Astrocyte (in vitro differentiated cells and primary cell): ENCODE results near the gene LIPF. TPM values are rescaled to one million over a fixed set of nuclear protein-coding genes. Genes with fewer than 3 reads are reported as not detected.

Experiments used
- DNase-seq: peaks from one replicate; pipeline ENCODE4 v3.0.0-alpha.2; 2010; ENCODE audit warnings: low read depth
- FAIRE-seq: peaks from 2 replicates; lab custom pipeline; 2011; peaks lifted over from hg19 to GRCh38; lab: Jason Lieb, UNC
- H2AFZ ChIP-seq: 2 replicates; pipeline ENCODE4 v1.6.0; 2012; ENCODE audit warnings: low read depth, low read length, inconsistent platforms
- H3K27ac ChIP-seq: 2 replicates; pipeline ENCODE4 v1.5.1; 2011; ENCODE audit warnings: low read depth, low read length, inconsistent platforms
- H3K27me3 ChIP-seq: 2 replicates; pipeline ENCODE4 v1.6.0; 2011; ENCODE audit warnings: low read length, inconsistent platforms; ENCODE audit not compliant: insufficient read depth
- H3K36me3 ChIP-seq: 2 replicates; pipeline ENCODE4 v1.5.1; 2011; ENCODE audit warnings: low read length, inconsistent platforms; ENCODE audit not compliant: insufficient read depth
- H3K4me1 ChIP-seq: 2 replicates; pipeline ENCODE4 v1.5.1; 2011; ENCODE audit warnings: low read length, inconsistent platforms; ENCODE audit not compliant: insufficient read depth
- H3K4me2 ChIP-seq: 2 replicates; pipeline ENCODE4 v1.6.0; 2012; ENCODE audit warnings: low read length, inconsistent platforms
- H3K4me3 ChIP-seq: 2 replicates; pipeline ENCODE4 v1.5.1; 2011; ENCODE audit warnings: low read depth, mild to moderate bottlenecking, low read length, inconsistent platforms; ENCODE audit not compliant: insufficient read depth
- H3K79me2 ChIP-seq: 2 replicates; pipeline ENCODE4 v1.6.0; 2012; ENCODE audit warnings: mild to moderate bottlenecking, low read length, inconsistent platforms; ENCODE audit not compliant: insufficient read depth
- H3K9ac ChIP-seq: 2 replicates; pipeline ENCODE4 v1.6.0; 2012; ENCODE audit warnings: mild to moderate bottlenecking, low read length, inconsistent platforms
- H3K9me3 ChIP-seq: 2 replicates; pipeline ENCODE4 v1.5.1; 2012; ENCODE audit warnings: low read depth, mild to moderate bottlenecking, low read length, inconsistent platforms; ENCODE audit not compliant: insufficient read depth
- H4K20me1 ChIP-seq: 2 replicates; pipeline ENCODE4 v1.6.0; 2012; ENCODE audit warnings: low read length, inconsistent platforms; ENCODE audit not compliant: insufficient read depth
- H3K27ac Mint-ChIP-seq: one replicate; pipeline ENCODE4 v1.8.0; 2021; ENCODE audit warnings: mild to moderate bottlenecking, mixed read lengths; ENCODE audit not compliant: unreplicated experiment
- H3K27me3 Mint-ChIP-seq: one replicate; pipeline ENCODE4 v1.8.0; 2021; ENCODE audit warnings: low read depth, mixed read lengths; ENCODE audit not compliant: unreplicated experiment
- H3K36me3 Mint-ChIP-seq: one replicate; pipeline ENCODE4 v1.8.0; 2021; ENCODE audit warnings: low read depth, mixed read lengths; ENCODE audit not compliant: unreplicated experiment
- H3K4me1 Mint-ChIP-seq: one replicate; pipeline ENCODE4 v1.8.0; 2021; ENCODE audit warnings: low read depth, mixed read lengths; ENCODE audit not compliant: unreplicated experiment
- H3K4me3 Mint-ChIP-seq: one replicate; pipeline ENCODE4 v1.8.0; 2021; ENCODE audit warnings: mild to moderate bottlenecking, moderate library complexity, mixed read lengths; ENCODE audit not compliant: unreplicated experiment
- H3K9me3 Mint-ChIP-seq: one replicate; pipeline ENCODE4 v1.8.0; 2021; ENCODE audit warnings: mild to moderate bottlenecking, mixed read lengths; ENCODE audit not compliant: unreplicated experiment
- EZH2 ChIP-seq: IDR thresholded peaks from 2 replicates; pipeline ENCODE4 v1.6.1; 2012; ENCODE audit warnings: mild to moderate bottlenecking, low read length, inconsistent platforms; ENCODE audit not compliant: insufficient read depth
- total RNA-seq: library from RNA; stranded (reverse); gene quantifications from 2 replicates; pipeline ENCODE4 v1.2.1, GENCODE V29; 2021
- TF ChIP-seq, protein P1 (sequence below): IDR thresholded peaks from 2 replicates; pipeline ENCODE4 v1.5.1; 2011; ENCODE audit warnings: low read depth, mild to moderate bottlenecking, inconsistent platforms, low read length, moderate library complexity; ENCODE audit not compliant: insufficient read depth

The LIPF gene
- total RNA-seq, 1 donor from 2014 or later = not detected

- Histone ChIP-seq H3K79me2 (no peaks in the 10 kb centered on the region), H3K9me3 (no peaks in the 10 kb centered on the region), H3K4me1 (no peaks in the 10 kb centered on the region), H3K36me3 (no peaks in the 10 kb centered on the region), H3K4me2 (no peak overlapping the region), H3K27ac (no peak overlapping the region), H2AFZ (no peak overlapping the region), H3K27me3 (no peaks in the 10 kb centered on the region), H4K20me1 (no peaks in the 10 kb centered on the region), H3K9ac (no peak overlapping the region), H3K4me3 (no peak overlapping the region)
- Mint-ChIP-seq H3K36me3 (no peaks in the 10 kb centered on the region), H3K27me3 (peaks cover 2% of the 10 kb centered on the region), H3K27ac (no peak overlapping the region), H3K4me1 (no peaks in the 10 kb centered on the region), H3K4me3 (no peak overlapping the region), H3K9me3 (no peaks in the 10 kb centered on the region)
- TF ChIP-seq EZH2 = no peak
- TF ChIP-seq, protein P1, sequence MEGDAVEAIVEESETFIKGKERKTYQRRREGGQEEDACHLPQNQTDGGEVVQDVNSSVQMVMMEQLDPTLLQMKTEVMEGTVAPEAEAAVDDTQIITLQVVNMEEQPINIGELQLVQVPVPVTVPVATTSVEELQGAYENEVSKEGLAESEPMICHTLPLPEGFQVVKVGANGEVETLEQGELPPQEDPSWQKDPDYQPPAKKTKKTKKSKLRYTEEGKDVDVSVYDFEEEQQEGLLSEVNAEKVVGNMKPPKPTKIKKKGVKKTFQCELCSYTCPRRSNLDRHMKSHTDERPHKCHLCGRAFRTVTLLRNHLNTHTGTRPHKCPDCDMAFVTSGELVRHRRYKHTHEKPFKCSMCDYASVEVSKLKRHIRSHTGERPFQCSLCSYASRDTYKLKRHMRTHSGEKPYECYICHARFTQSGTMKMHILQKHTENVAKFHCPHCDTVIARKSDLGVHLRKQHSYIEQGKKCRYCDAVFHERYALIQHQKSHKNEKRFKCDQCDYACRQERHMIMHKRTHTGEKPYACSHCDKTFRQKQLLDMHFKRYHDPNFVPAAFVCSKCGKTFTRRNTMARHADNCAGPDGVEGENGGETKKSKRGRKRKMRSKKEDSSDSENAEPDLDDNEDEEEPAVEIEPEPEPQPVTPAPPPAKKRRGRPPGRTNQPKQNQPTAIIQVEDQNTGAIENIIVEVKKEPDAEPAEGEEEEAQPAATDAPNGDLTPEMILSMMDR = no peak
- DNase-seq = no peak
- no peak for FAIRE-seq
Measured at GRCh38 chr10:88721392-88721791, 57.1 kb downstream of the LIPF start.

GRCh38 chr10:88725798-88726197 lies 61.6 kb downstream of the LIPF start:
- Histone ChIP-seq H3K4me2 (no peak overlapping the region), H3K9ac (no peak overlapping the region), H3K4me1 (no peaks in the 10 kb centered on the region), H3K79me2 (no peaks in the 10 kb centered on the region), H3K4me3 (no peak overlapping the region), H2AFZ (no peak overlapping the region), H4K20me1 (no peaks in the 10 kb centered on the region), H3K27ac (no peak overlapping the region), H3K36me3 (no peaks in the 10 kb centered on the region), H3K27me3 (no peaks in the 10 kb centered on the region), H3K9me3 (no peaks in the 10 kb centered on the region)
- TF ChIP-seq, protein P1 = no peak
- TF ChIP-seq EZH2 = no peak
- H3K27ac Mint-ChIP-seq = no peak overlapping the region
- H3K27me3 Mint-ChIP-seq = peaks cover 14% of the 10 kb centered on the region
- DNase-seq = no peak
- no peaks in the 10 kb centered on the region for H3K4me1 Mint-ChIP-seq
- H3K4me3 Mint-ChIP-seq = no peak overlapping the region
- H3K36me3 Mint-ChIP-seq = no peaks in the 10 kb centered on the region
- FAIRE-seq = no peak
- no peaks in the 10 kb centered on the region for H3K9me3 Mint-ChIP-seq

DNA sequence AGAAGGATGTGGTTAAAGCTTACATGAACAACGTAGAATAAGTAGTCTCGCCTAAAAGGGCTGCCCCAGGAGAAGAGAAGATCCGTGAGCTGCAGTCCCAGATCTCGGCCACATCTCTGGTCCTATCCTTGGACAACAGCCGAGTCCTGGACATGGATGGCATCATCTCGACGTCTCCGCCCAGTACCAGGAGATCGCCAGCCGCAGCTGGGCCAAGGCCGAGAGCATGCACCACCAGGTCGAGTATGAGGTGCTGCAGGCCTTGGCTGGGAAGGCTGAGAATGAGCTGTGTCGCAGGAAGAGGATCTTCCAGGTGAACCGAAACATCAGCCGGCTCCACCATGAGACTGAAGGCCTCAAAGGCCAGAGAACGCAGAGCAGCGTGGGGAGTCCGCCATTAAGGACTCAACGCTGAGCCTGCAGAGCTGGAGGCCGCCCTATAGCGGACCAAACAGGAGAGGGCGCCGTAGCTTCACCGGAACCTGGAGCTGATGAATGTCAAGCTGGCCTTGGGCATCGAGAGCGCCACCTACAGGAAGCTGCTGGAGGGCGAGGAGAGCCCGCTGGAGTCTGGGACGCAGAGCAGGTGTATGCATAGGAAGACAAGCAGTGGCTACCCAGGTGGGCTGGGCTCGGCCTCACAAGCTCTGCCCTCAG lies 64.0 kb downstream of the LIPF start:
- Histone ChIP-seq H3K27me3 (no peaks in the 10 kb centered on the region), H3K4me1 (no peaks in the 10 kb centered on the region), H2AFZ (no peak overlapping the region), H3K9ac (no peak overlapping the region), H3K27ac (no peak overlapping the region), H3K79me2 (no peaks in the 10 kb centered on the region), H3K4me2 (no peak overlapping the region), H4K20me1 (no peaks in the 10 kb centered on the region), H3K4me3 (no peak overlapping the region), H3K9me3 (no peaks in the 10 kb centered on the region), H3K36me3 (no peaks in the 10 kb centered on the region)
- TF ChIP-seq, protein P1 = no peak
- TF ChIP-seq EZH2 = no peak
- H3K27ac Mint-ChIP-seq = no peak overlapping the region
- DNase-seq = no peak
- peaks cover 14% of the 10 kb centered on the region for H3K27me3 Mint-ChIP-seq
- no peak overlapping the region for H3K4me3 Mint-ChIP-seq
- no peaks in the 10 kb centered on the region for H3K4me1 Mint-ChIP-seq
- no peak for FAIRE-seq
- no peaks in the 10 kb centered on the region for H3K36me3 Mint-ChIP-seq
- no peaks in the 10 kb centered on the region for H3K9me3 Mint-ChIP-seq
